Cardiac muscle cell (in vitro differentiated cells and primary cell): ENCODE data around the gene ITGAX. TPM values are rescaled to one million over a fixed set of nuclear protein-coding genes. Genes with fewer than 3 reads are reported as not detected.

Experiments
- DNase-seq, 2 donors: peaks; one replicate each; pipeline versions ENCODE4 v3.0.0 to v3.0.0-alpha.2; 2010 to 2017; ENCODE audit warnings: low read depth in 1 of 2, low spot score in 1 of 2
- H3K27ac ChIP-seq: fragments of 200-600 bp; sonication (generic); 2 replicates; pipeline ENCODE4 v1.5.1; 2016
- H3K27me3 ChIP-seq: fragments of 200-600 bp; sonication (generic); 2 replicates; pipeline ENCODE4 v1.6.0; 2016; ENCODE audit warnings: control low read depth
- H3K36me3 ChIP-seq: fragments of 200-600 bp; sonication (generic); 2 replicates; pipeline ENCODE4 v1.5.1; 2016; ENCODE audit warnings: control low read depth
- H3K4me1 ChIP-seq: fragments of 200-600 bp; sonication (generic); 2 replicates; pipeline ENCODE4 v1.8.1; 2017; ENCODE audit warnings: low read depth, mild to moderate bottlenecking, mixed run types
- H3K4me3 ChIP-seq: fragments of 200-600 bp; sonication (generic); 2 replicates; pipeline ENCODE4 v1.5.1; 2016; ENCODE audit warnings: mild to moderate bottlenecking
- H3K9me3 ChIP-seq: fragments of 200-600 bp; sonication (generic); 2 replicates; pipeline ENCODE4 v1.5.1; 2017; ENCODE audit warnings: low read depth, mild to moderate bottlenecking, control low read depth
- CTCF ChIP-seq: IDR thresholded peaks from 2 replicates; pipeline ENCODE4 v1.5.1; 2012; ENCODE audit warnings: low read depth, mild to moderate bottlenecking, low read length
- polyA plus RNA-seq: library from polyadenylated mRNA; unstranded; fragments of >200 nt; fragmentation: Nextera tagmentation; extraction: Ambion mirVana; gene quantifications from 2 replicates; pipeline ENCODE4 v1.2.1, GENCODE V29; 2016
- total RNA-seq: library from RNA; depleted of rRNA; stranded (reverse); fragments of >200 nt; gene quantifications from 2 replicates; pipeline ENCODE4 v1.2.3, GENCODE V29; 2016

ITGAX gene
- total and polyA plus RNA-seq, 2 experiments from 2014 or later, result 0.69 TPM; not detected in 1

- H3K27ac ChIP-seq, result no peak overlapping the region
- H3K9me3 ChIP-seq, result no peaks in the 10 kb centered on the region
- H3K36me3 ChIP-seq, result no peaks in the 10 kb centered on the region
- H3K4me3 ChIP-seq, result no peak overlapping the region
- DNase-seq, result no peak
- TF ChIP-seq CTCF, result no peak
- peaks cover 5% of the 10 kb centered on the region for H3K27me3 ChIP-seq
- H3K4me1 ChIP-seq, result no peaks in the 10 kb centered on the region
These were observed 20.3 kb downstream of the ITGAX start for GRCh38 chr16:31375231-31375630.

GRCh38 chr16:31376705-31377104 is 21.7 kb downstream of the ITGAX start:
- no peak for TF ChIP-seq CTCF
- Histone ChIP-seq H3K36me3 (no peaks in the 10 kb centered on the region), H3K27me3 (peaks cover 5% of the 10 kb centered on the region), H3K4me3 (no peak overlapping the region), H3K27ac (no peak overlapping the region), H3K4me1 (no peaks in the 10 kb centered on the region), H3K9me3 (no peaks in the 10 kb centered on the region)
- DNase-seq, result no peak

- DNase-seq, result no peak
- no peak for TF ChIP-seq CTCF
- H3K27me3 ChIP-seq, result peaks cover 5% of the 10 kb centered on the region
- no peaks in the 10 kb centered on the region for H3K36me3 ChIP-seq
- no peaks in the 10 kb centered on the region for H3K4me1 ChIP-seq
- no peak overlapping the region for H3K27ac ChIP-seq
- H3K9me3 ChIP-seq, result no peaks in the 10 kb centered on the region
- H3K4me3 ChIP-seq, result no peak overlapping the region
These were observed 22.4 kb downstream of the ITGAX start for GRCh38 chr16:31377210-31377903.

GRCh38 chr16:31380201-31380600 is 25.2 kb downstream of the ITGAX start:
- no peaks in the 10 kb centered on the region for H3K4me1 ChIP-seq
- no peak overlapping the region for H3K4me3 ChIP-seq
- H3K27ac ChIP-seq, result no peak overlapping the region
- no peak for DNase-seq
- no peaks in the 10 kb centered on the region for H3K9me3 ChIP-seq
- no peaks in the 10 kb centered on the region for H3K36me3 ChIP-seq
- peaks cover 5% of the 10 kb centered on the region for H3K27me3 ChIP-seq
- no peak for TF ChIP-seq CTCF

- TF ChIP-seq CTCF, result peak; percentile 89
- Histone ChIP-seq H3K36me3 (no peaks in the 10 kb centered on the region), H3K9me3 (no peaks in the 10 kb centered on the region), H3K4me1 (no peaks in the 10 kb centered on the region), H3K27me3 (no peaks in the 10 kb centered on the region), H3K4me3 (no peak overlapping the region), H3K27ac (no peak overlapping the region)
- DNase-seq, result peak; percentile 79 to 81
These were observed 27.6 kb downstream of the ITGAX start for GRCh38 chr16:31382485-31383161.
